HFFc6 (cell line): ENCODE data around the gene MGAT4C. TPM values are rescaled to one million over a fixed set of nuclear protein-coding genes. Genes with fewer than 3 reads are reported as not detected.
"Not testable (repeated sequence)": the region's sequence is repeated elsewhere in the genome, so short reads cannot be mapped to it uniquely, and the experiment has no call there.

Source experiments
- DNase-seq: peaks from one replicate; pipeline ENCODE4 v3.0.0-alpha.2; 2018
- H3K27ac Mint-ChIP-seq: 2 replicates; pipeline ENCODE4 v1.8.0; 2020; ENCODE audit warnings: mild to moderate bottlenecking, mixed read lengths
- H3K27me3 Mint-ChIP-seq: 2 replicates; pipeline ENCODE4 v1.8.0; 2021; ENCODE audit warnings: mild to moderate bottlenecking, moderate library complexity, mixed read lengths; ENCODE audit not compliant: insufficient read depth
- H3K36me3 Mint-ChIP-seq: 2 replicates; pipeline ENCODE4 v1.8.0; 2021; ENCODE audit warnings: low read depth, mixed read lengths
- H3K4me1 Mint-ChIP-seq: 2 replicates; pipeline ENCODE4 v1.8.0; 2020; ENCODE audit warnings: low read depth, mixed read lengths
- H3K4me3 Mint-ChIP-seq: 2 replicates; pipeline ENCODE4 v1.8.0; 2020; ENCODE audit warnings: mild to moderate bottlenecking, moderate library complexity, mixed read lengths
- H3K9me3 Mint-ChIP-seq: 2 replicates; pipeline ENCODE4 v1.8.0; 2020; ENCODE audit warnings: mild to moderate bottlenecking, mixed read lengths
- CTCF ChIP-seq: fragments of 200-600 bp; sonication (generic); IDR thresholded peaks from 2 replicates; pipeline ENCODE4 v1.5.0; 2021; ENCODE audit warnings: antibody characterized with exemption, mild to moderate bottlenecking
- long read RNA-seq: library from polyadenylated mRNA; unstranded; transcript quantifications from one replicate; pipeline ENCODE4 v2.0.0, GENCODE V29; 2019
- total RNA-seq, 6 experiments: library from RNA; stranded (reverse); fragmentation: NEBNext Ultra II Directional; extraction: Animal tissue kit (Norgen Biotek cat#: 25700); gene quantifications; 2 replicates in 1 of 6; 3 replicates in 5 of 6; pipeline ENCODE4 v1.2.3, GENCODE V29; 2021

Gene MGAT4C
- not detected for total RNA-seq
- long read RNA-seq = 0 reads

- no peaks in the 10 kb centered on the region for H3K36me3 Mint-ChIP-seq
- no peak within 1 kb of the TSS for H3K27ac Mint-ChIP-seq
- TF ChIP-seq CTCF = no peak
- no peak within 1 kb of the TSS for H3K4me3 Mint-ChIP-seq
- H3K9me3 Mint-ChIP-seq = peaks cover 17% of the 10 kb centered on the region
- H3K27me3 Mint-ChIP-seq = no peaks in the 10 kb centered on the region
- no peak for DNase-seq
- H3K4me1 Mint-ChIP-seq = no peaks in the 10 kb centered on the region
Observed at GRCh38 chr12:86256163-86256562, at the start of gene MGAT4C. TSS of gene MGAT4C (minus strand) at chr12:86256391.

- H3K4me3 Mint-ChIP-seq, DNase-seq, H3K27me3 Mint-ChIP-seq, H3K27ac Mint-ChIP-seq, H3K36me3 Mint-ChIP-seq, H3K4me1 Mint-ChIP-seq: not testable (repeated sequence)
- H3K9me3 Mint-ChIP-seq = peaks cover 13% of the 10 kb centered on the region
Observed at GRCh38 chr12:86296396-86296795, 40.2 kb upstream of the MGAT4C start.

GRCh38 chr12:86293682-86294240 is 37.6 kb upstream of the MGAT4C start:
- H3K36me3 Mint-ChIP-seq = no peaks in the 10 kb centered on the region
- peaks cover 29% of the 10 kb centered on the region for H3K9me3 Mint-ChIP-seq
- H3K27ac Mint-ChIP-seq = no peak overlapping the region
- DNase-seq = no peak
- H3K4me1 Mint-ChIP-seq = no peaks in the 10 kb centered on the region
- H3K4me3 Mint-ChIP-seq = no peak overlapping the region
- H3K27me3 Mint-ChIP-seq = no peaks in the 10 kb centered on the region
- no peak for TF ChIP-seq CTCF

- Mint-ChIP-seq H3K36me3 (no peaks in the 10 kb centered on the region), H3K4me3 (no peak overlapping the region), H3K9me3 (peaks cover 36% of the 10 kb centered on the region), H3K27me3 (no peaks in the 10 kb centered on the region; the same call in 1 of the 2 replicates), H3K4me1 (no peaks in the 10 kb centered on the region), H3K27ac (no peak overlapping the region)
- DNase-seq = no peak
- no peak for TF ChIP-seq CTCF
Observed at GRCh38 chr12:86292480-86292879, 36.3 kb upstream of the MGAT4C start.

- no peaks in the 10 kb centered on the region for H3K4me1 Mint-ChIP-seq
- H3K9me3 Mint-ChIP-seq = peaks cover 36% of the 10 kb centered on the region
- H3K4me3 Mint-ChIP-seq = no peak overlapping the region
- H3K36me3 Mint-ChIP-seq = no peaks in the 10 kb centered on the region
- H3K27me3 Mint-ChIP-seq = no peaks in the 10 kb centered on the region; the same call in 1 of the 2 replicates
- no peak overlapping the region for H3K27ac Mint-ChIP-seq
- TF ChIP-seq CTCF = no peak
- no peak for DNase-seq
Observed at GRCh38 chr12:86290615-86291014, 34.4 kb upstream of the MGAT4C start.

GRCh38 chr12:86286119-86286518 is 29.9 kb upstream of the MGAT4C start:
- TF ChIP-seq CTCF = no peak
- DNase-seq = no peak
- Mint-ChIP-seq H3K9me3 (peaks cover 29% of the 10 kb centered on the region), H3K27me3 (no peaks in the 10 kb centered on the region; the same call in 1 of the 2 replicates), H3K4me1 (no peaks in the 10 kb centered on the region), H3K27ac (no peak overlapping the region), H3K36me3 (no peaks in the 10 kb centered on the region), H3K4me3 (no peak overlapping the region)
